Brain microvascular endothelial cell (primary cell): ENCODE data around the gene PROX1.

ENCODE experiments used
- DNase-seq: peaks from one replicate; pipeline ENCODE4 v3.0.0-alpha.2; 2020
- H3K27ac ChIP-seq: fragments of 250-450 bp; sonication (Bioruptor Pico); 2 replicates; pipeline ENCODE4 v1.5.1; 2020; ENCODE audit warnings: mild to moderate bottlenecking, moderate library complexity
- H3K27me3 ChIP-seq: fragments of 250-450 bp; sonication (Bioruptor Pico); replicated peaks from 2 replicates; pipeline ENCODE4 v1.5.1; 2020; ENCODE audit warnings: mild to moderate bottlenecking
- H3K36me3 ChIP-seq: fragments of 250-450 bp; sonication (Bioruptor Pico); replicated peaks from 2 replicates; pipeline ENCODE4 v1.5.1; 2020; ENCODE audit warnings: mild to moderate bottlenecking
- H3K4me3 ChIP-seq: 2 replicates; pipeline ENCODE4 v1.5.1; 2011; ENCODE audit warnings: low read depth, mild to moderate bottlenecking, control low read depth, low read length, moderate library complexity
- in situ Hi-C: cut with HindIII; loops from 2 replicates; pipeline ENCODE4 v1.10.0; 2017; ENCODE audit warnings: low sequenced_read_pairs, low pct_ligation_motif_present
- TF ChIP-seq, protein P1 (sequence below): IDR thresholded peaks from 2 replicates; pipeline ENCODE4 v1.5.1; 2011; ENCODE audit warnings: low read depth, mild to moderate bottlenecking, moderate library complexity, low read length, control low read depth, inconsistent platforms; ENCODE audit errors: missing control alignments

The PROX1 gene

DNA sequence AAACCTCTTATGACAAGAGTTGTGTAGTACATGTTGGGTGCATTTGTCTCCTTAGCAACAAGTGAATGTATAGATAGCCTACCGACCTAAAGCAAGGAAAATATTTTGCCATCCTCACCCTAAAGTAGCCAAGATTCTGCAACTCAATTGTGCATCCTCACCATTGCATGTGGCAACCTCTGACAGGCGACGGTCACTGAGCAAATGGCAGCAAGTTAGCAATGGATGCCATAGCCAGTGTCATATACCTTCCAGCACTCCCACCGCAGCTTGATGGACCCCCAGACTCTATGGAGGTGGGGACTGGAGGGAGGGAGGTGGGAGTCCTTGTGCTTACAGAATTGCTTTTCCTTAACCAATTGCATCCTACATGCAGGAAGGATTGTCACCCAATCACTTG, 17.0 kb downstream of the PROX1 start:
- DNase-seq, result no peak
- Histone ChIP-seq H3K27me3 (no peaks in the 10 kb centered on the region), H3K36me3 (no peaks in the 10 kb centered on the region), H3K27ac (no peak overlapping the region), H3K4me3 (no peak overlapping the region)
- in situ Hi-C loops, result no loop called here
- TF ChIP-seq, protein P1, sequence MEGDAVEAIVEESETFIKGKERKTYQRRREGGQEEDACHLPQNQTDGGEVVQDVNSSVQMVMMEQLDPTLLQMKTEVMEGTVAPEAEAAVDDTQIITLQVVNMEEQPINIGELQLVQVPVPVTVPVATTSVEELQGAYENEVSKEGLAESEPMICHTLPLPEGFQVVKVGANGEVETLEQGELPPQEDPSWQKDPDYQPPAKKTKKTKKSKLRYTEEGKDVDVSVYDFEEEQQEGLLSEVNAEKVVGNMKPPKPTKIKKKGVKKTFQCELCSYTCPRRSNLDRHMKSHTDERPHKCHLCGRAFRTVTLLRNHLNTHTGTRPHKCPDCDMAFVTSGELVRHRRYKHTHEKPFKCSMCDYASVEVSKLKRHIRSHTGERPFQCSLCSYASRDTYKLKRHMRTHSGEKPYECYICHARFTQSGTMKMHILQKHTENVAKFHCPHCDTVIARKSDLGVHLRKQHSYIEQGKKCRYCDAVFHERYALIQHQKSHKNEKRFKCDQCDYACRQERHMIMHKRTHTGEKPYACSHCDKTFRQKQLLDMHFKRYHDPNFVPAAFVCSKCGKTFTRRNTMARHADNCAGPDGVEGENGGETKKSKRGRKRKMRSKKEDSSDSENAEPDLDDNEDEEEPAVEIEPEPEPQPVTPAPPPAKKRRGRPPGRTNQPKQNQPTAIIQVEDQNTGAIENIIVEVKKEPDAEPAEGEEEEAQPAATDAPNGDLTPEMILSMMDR, result no peak

- H3K4me3 ChIP-seq, result no peak overlapping the region
- H3K27ac ChIP-seq, result no peak overlapping the region
- DNase-seq, result no peak
- H3K36me3 ChIP-seq, result no peaks in the 10 kb centered on the region
- H3K27me3 ChIP-seq, result no peaks in the 10 kb centered on the region
- in situ Hi-C loops, result no loop called here
- TF ChIP-seq, protein P1, result no peak
Observed at GRCh38 chr1:214005708-214006107, 17.9 kb downstream of the PROX1 start.

DNA sequence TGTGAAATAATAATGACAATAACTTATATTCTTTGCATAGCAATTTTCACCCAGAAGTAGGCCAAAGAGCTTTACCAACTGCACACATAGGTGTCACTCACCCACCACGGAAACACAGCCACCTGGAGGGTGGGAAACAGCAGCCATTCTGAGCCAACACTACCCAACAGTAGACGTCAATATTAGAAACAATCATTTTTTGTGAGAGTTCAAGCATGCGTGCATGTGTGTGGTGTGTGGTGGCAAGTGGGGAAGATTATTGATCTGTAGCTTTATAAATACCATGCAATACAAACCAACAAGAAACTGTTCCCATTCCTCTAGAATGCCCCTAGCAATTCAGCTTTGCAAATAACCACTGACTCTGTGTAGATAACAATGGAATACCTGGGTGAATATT, 19.1 kb downstream of the PROX1 start:
- Histone ChIP-seq H3K27me3 (no peaks in the 10 kb centered on the region), H3K27ac (no peak overlapping the region), H3K4me3 (no peak overlapping the region), H3K36me3 (no peaks in the 10 kb centered on the region)
- TF ChIP-seq, protein P1, result no peak
- DNase-seq, result no peak
- in situ Hi-C loops, result no loop called here

GRCh38 chr1:214008347-214008746, 20.6 kb downstream of the PROX1 start:
- TF ChIP-seq, protein P1, result no peak
- no peak overlapping the region for H3K27ac ChIP-seq
- H3K27me3 ChIP-seq, result no peaks in the 10 kb centered on the region
- H3K36me3 ChIP-seq, result no peaks in the 10 kb centered on the region
- H3K4me3 ChIP-seq, result no peak overlapping the region
- in situ Hi-C loops, result no loop called here
- DNase-seq, result no peak

GRCh38 chr1:214008791-214009422, 21.1 kb downstream of the PROX1 start:
- Histone ChIP-seq H3K4me3 (no peak overlapping the region), H3K27ac (no peak overlapping the region), H3K36me3 (no peaks in the 10 kb centered on the region), H3K27me3 (no peaks in the 10 kb centered on the region)
- no peak for DNase-seq
- in situ Hi-C loops, result no loop called here
- TF ChIP-seq, protein P1, result no peak
